ENCODE results near the gene CRACR2B. TPM values are rescaled to one million over a fixed set of nuclear protein-coding genes. Genes with fewer than 3 reads are reported as not detected.

CRACR2B gene
- total and polyA plus RNA-seq, 2 of the 13 experiments (the other 11 are each of a cell fraction or from before 2014, with no cell fraction given): 14.9 to 21.0 TPM

DNA sequence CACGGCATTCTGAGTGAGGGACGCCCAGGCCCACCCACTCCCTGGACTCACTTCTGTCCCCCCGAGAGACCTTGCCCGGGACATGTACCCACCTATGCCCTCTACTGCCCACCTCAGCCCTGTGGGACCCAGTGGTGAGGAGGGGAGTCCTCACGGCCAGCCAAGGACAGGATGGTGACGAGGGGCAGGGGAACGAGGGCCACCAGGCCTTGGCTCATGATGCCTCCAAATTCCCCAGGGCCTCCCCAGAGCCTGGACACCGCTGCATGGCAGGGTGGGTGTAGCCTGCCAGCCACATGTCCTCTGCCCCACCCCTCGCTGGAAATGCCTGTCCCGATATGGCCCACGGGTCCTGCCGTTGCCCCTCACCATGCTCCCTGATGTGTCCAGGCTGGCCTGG is 41.1 kb downstream of the CRACR2B start:
- intact Hi-C loops (cut with micrococcal nuclease; ENCODE audit: unreplicated experiment): no loop called here
- Histone ChIP-seq H3K79me2 (ENCODE audit: insufficient read depth, low read length) (no peaks in the 10 kb centered on the region), H3K27me3 (ENCODE audit: control insufficient read depth in 1 of 2, insufficient read depth in 2 of 2, low read length in 2 of 2) (no peaks in the 10 kb centered on the region), H3K4me2 (ENCODE audit: low read depth, low read length) (no peak overlapping the region), H3K27ac (ENCODE audit: extremely low read length, insufficient read depth, low read length) (no peak overlapping the region), H3K36me3 (replicated peaks in 1 of 2; ENCODE audit: control insufficient read depth in 1 of 2, insufficient read depth in 2 of 2, low read length in 2 of 2) (peaks cover under 1 to 6% of the 10 kb centered on the region in 2 experiments; a peak in 2 of 5 replicates), H3K4me1 (ENCODE audit: insufficient read depth, low read length) (0 out of 2 replicates have a peak, but pooled peaks cover 8% of the 10 kb centered on the region), H3K9me3 (ENCODE audit: low read length) (no peaks in the 10 kb centered on the region), H3K4me3 (replicated peaks in 1 of 3; ENCODE audit: insufficient read depth in 1 of 3, low read depth in 2 of 3, low read length in 3 of 3) (no peak overlapping the region), H4K20me1 (ENCODE audit: insufficient read depth, low read length) (no peaks in the 10 kb centered on the region), H2AFZ (ENCODE audit: low read length) (no peak overlapping the region), H3K9ac (ENCODE audit: insufficient read depth, low read depth, low read length) (no peak overlapping the region)
- ATAC-seq (no peak), FAIRE-seq (no peak), DNase-seq (ENCODE audit: low spot score) (no peak)
- CTCF ChIA-PET (ENCODE audit: low intra/inter-chr PET ratio, low total read pairs): no interaction called here
- no TSS peak for BruUV-seq (replicated peaks)
- 98% methylated on average over 8 of the region's 12 CpGs for WGBS (ENCODE audit: low lambda C conversion rate)
- in situ Hi-C loops (cut with HindIII; ENCODE audit: extremely low pct_ligation_motif_present, low pct_unique_long_range_greater_than_20kb): no loop called here
- peak; percentile 89 for TF ChIP-seq AGO2 (optimal IDR thresholded peaks at IDR 0.05; ENCODE audit: low read depth, low read length)
- TF ChIP-seq, protein P1, sequence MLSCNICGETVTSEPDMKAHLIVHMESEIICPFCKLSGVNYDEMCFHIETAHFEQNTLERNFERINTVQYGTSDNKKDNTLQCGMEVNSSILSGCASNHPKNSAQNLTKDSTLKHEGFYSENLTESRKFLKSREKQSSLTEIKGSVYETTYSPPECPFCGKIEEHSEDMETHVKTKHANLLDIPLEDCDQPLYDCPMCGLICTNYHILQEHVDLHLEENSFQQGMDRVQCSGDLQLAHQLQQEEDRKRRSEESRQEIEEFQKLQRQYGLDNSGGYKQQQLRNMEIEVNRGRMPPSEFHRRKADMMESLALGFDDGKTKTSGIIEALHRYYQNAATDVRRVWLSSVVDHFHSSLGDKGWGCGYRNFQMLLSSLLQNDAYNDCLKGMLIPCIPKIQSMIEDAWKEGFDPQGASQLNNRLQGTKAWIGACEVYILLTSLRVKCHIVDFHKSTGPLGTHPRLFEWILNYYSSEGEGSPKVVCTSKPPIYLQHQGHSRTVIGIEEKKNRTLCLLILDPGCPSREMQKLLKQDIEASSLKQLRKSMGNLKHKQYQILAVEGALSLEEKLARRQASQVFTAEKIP (CRISPR knock-in tag; IDR thresholded peaks at IDR 0.05; ENCODE audit: borderline replicate concordance): no peak
- no peak for TF ChIP-seq THYN1 (CRISPR knock-in tag; IDR thresholded peaks at IDR 0.05; ENCODE audit: borderline replicate concordance, low read depth)
- no peak for TF ChIP-seq SRSF4 (IDR thresholded peaks at IDR 0.05; ENCODE audit: low read depth, low read length, poor library complexity, severe bottlenecking)
- POLR2A ChIA-PET: no interaction called here

DNA sequence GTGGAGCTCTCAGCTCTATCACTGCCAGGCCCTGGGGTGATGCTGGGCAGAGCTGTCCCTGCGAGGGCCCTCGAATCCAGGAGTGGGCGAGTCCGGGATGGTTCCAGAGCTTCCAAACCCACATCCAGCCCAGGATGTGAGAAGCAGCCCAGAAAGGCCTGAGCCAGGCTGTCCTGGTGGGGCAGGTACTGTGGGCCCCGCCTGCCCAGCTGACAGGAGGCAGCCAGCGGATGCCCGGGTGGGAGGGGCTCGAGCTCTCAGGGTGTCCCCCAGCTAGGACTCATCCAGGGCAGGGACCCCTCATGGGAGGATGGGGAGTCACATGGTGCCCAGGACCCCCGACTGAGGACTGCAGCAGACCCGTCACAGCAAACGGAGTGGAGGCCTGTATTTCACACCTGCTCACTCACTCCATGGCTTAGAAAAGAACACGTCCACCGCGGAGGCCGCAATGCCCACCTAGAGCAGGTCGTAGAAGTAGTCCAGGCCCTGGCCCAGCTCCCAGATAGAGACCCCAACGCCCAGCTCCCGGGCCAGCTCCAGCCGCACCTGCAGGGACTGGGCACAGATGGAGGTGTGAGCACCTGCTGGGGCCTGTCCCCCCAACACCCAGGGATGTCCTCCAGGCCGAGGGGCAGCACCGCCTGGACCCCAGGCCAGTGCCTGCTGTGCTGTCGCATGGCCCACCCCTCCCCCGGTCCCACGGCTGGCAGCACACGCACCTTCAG is 41.8 kb downstream of the CRACR2B start:
- WGBS (ENCODE audit: low lambda C conversion rate): 97% methylated on average over 5 of the region's 25 CpGs
- Histone ChIP-seq H3K36me3 (replicated peaks in 1 of 2; ENCODE audit: control insufficient read depth in 1 of 2, insufficient read depth in 2 of 2, low read length in 2 of 2) (peaks cover 0 to 8% of the 10 kb centered on the region in 2 experiments; a peak in 2 of 5 replicates), H4K20me1 (ENCODE audit: insufficient read depth, low read length) (no peaks in the 10 kb centered on the region), H3K4me2 (ENCODE audit: low read depth, low read length) (no peak overlapping the region), H2AFZ (ENCODE audit: low read length) (no peak overlapping the region), H3K9ac (ENCODE audit: insufficient read depth, low read depth, low read length) (no peak overlapping the region), H3K9me3 (ENCODE audit: low read length) (no peaks in the 10 kb centered on the region), H3K4me3 (replicated peaks in 1 of 3; ENCODE audit: insufficient read depth in 1 of 3, low read depth in 2 of 3, low read length in 3 of 3) (no peak overlapping the region), H3K27me3 (ENCODE audit: control insufficient read depth in 1 of 2, insufficient read depth in 2 of 2, low read length in 2 of 2) (no peaks in the 10 kb centered on the region), H3K4me1 (ENCODE audit: insufficient read depth, low read length) (0 out of 2 replicates have a peak, but pooled peaks cover 8% of the 10 kb centered on the region), H3K27ac (ENCODE audit: extremely low read length, insufficient read depth, low read length) (no peak overlapping the region), H3K79me2 (ENCODE audit: insufficient read depth, low read length) (no peaks in the 10 kb centered on the region)
- FAIRE-seq (no peak), DNase-seq (ENCODE audit: low spot score) (no peak), ATAC-seq (no peak; the same call in 2 of the 3 replicates)
- ChIA-PET CTCF (ENCODE audit: low intra/inter-chr PET ratio, low total read pairs) (interaction anchor here (1.0 kb wide), 1 partner anchor 182 kb away, joined by 3 read pairs; no protein-coding TSS in a partner anchor), POLR2A (no interaction called here)
- in situ Hi-C loops (cut with HindIII; ENCODE audit: extremely low pct_ligation_motif_present, low pct_unique_long_range_greater_than_20kb): no loop called here
- intact Hi-C loops (cut with micrococcal nuclease; ENCODE audit: unreplicated experiment): no loop called here
- no TSS peak for BruUV-seq (replicated peaks)
- TF ChIP-seq ELF1 (CRISPR knock-in tag; IDR thresholded peaks at IDR 0.05): no peak
- TF ChIP-seq, protein P2, sequence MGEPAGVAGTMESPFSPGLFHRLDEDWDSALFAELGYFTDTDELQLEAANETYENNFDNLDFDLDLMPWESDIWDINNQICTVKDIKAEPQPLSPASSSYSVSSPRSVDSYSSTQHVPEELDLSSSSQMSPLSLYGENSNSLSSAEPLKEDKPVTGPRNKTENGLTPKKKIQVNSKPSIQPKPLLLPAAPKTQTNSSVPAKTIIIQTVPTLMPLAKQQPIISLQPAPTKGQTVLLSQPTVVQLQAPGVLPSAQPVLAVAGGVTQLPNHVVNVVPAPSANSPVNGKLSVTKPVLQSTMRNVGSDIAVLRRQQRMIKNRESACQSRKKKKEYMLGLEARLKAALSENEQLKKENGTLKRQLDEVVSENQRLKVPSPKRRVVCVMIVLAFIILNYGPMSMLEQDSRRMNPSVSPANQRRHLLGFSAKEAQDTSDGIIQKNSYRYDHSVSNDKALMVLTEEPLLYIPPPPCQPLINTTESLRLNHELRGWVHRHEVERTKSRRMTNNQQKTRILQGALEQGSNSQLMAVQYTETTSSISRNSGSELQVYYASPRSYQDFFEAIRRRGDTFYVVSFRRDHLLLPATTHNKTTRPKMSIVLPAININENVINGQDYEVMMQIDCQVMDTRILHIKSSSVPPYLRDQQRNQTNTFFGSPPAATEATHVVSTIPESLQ (CRISPR knock-in tag; conservative IDR thresholded peaks at IDR 0.05): no peak
- no peak for TF ChIP-seq REPIN1 (CRISPR knock-in tag; IDR thresholded peaks at IDR 0.05; ENCODE audit: borderline replicate concordance, low read depth)
- TF ChIP-seq NFYB (CRISPR knock-in tag; IDR thresholded peaks at IDR 0.05): no peak
- TF ChIP-seq ZNF441 (CRISPR knock-in tag; IDR thresholded peaks at IDR 0.05; ENCODE audit: borderline replicate concordance): no peak
- no peak for TF ChIP-seq SMAD1 (CRISPR knock-in tag; IDR thresholded peaks at IDR 0.05; ENCODE audit: borderline replicate concordance, low read depth)
- no peak for TF ChIP-seq MEIS2 (CRISPR knock-in tag; IDR thresholded peaks at IDR 0.05)
- TF ChIP-seq NR2C2 (CRISPR knock-in tag; IDR thresholded peaks at IDR 0.05; ENCODE audit: borderline replicate concordance): no peak
- no peak for TF ChIP-seq ZNF550 (CRISPR knock-in tag; IDR thresholded peaks at IDR 0.05; ENCODE audit: borderline replicate concordance)
- no peak for TF ChIP-seq POLR2G (IDR thresholded peaks at IDR 0.05; ENCODE audit: low read depth, low read length)

Data from HepG2 (cell line).